HG03521 (cell line): Measurements from ENCODE around the gene ADISSP.

Source experiments
- ATAC-seq: cut with Tn5 transposase; IDR thresholded peaks from one replicate; pipeline ENCODE4 v1.9.1; 2021; ENCODE audit warnings: mild to moderate bottlenecking, moderate library complexity; ENCODE audit not compliant: unreplicated experiment

The ADISSP gene

GRCh38 chr20:3767427-3768341 lies at the start of gene ADISSP:
TSS of gene ADISSP (minus strand) at chr20:3767753. CDS start at chr20:3760100, 7,653 bp downstream.
- peak; percentile 93 for ATAC-seq

GRCh38 chr20:3815703-3816315 lies 48.3 kb upstream of the ADISSP start:
- no peak for ATAC-seq

- ATAC-seq: no peak
These were observed 47.5 kb upstream of the ADISSP start for GRCh38 chr20:3814928-3815495.

GRCh38 chr20:3813848-3814581 lies 46.5 kb upstream of the ADISSP start:
- no peak for ATAC-seq

- ATAC-seq: no peak
These were observed 45.7 kb upstream of the ADISSP start for GRCh38 chr20:3812975-3813847.

GRCh38 chr20:3812259-3812681 lies 44.7 kb upstream of the ADISSP start:
- no peak for ATAC-seq

- ATAC-seq: no peak
These were observed 44.1 kb upstream of the ADISSP start for GRCh38 chr20:3811467-3812258.

GRCh38 chr20:3808544-3808943 lies 41.0 kb upstream of the ADISSP start:
- ATAC-seq: no peak

- ATAC-seq: no peak
These were observed 37.2 kb upstream of the ADISSP start for GRCh38 chr20:3804781-3805180.

- ATAC-seq: no peak
These were observed 36.8 kb upstream of the ADISSP start for GRCh38 chr20:3804254-3804751.

GRCh38 chr20:3803854-3804253 lies 36.3 kb upstream of the ADISSP start:
- no peak for ATAC-seq

GRCh38 chr20:3803289-3803688 lies 35.7 kb upstream of the ADISSP start:
- ATAC-seq: no peak

- ATAC-seq: no peak
These were observed 35.1 kb upstream of the ADISSP start for GRCh38 chr20:3802524-3803239.

- no peak for ATAC-seq
These were observed 34.3 kb upstream of the ADISSP start for GRCh38 chr20:3801846-3802245.

- ATAC-seq: no peak
These were observed 33.7 kb upstream of the ADISSP start for GRCh38 chr20:3801299-3801698.

GRCh38 chr20:3800878-3801260 lies 33.3 kb upstream of the ADISSP start:
- no peak for ATAC-seq

GRCh38 chr20:3800256-3800877 lies 32.8 kb upstream of the ADISSP start:
- no peak for ATAC-seq

GRCh38 chr20:3798908-3799248 lies 31.3 kb upstream of the ADISSP start:
- ATAC-seq: no peak
